ENCODE results near the gene CCDC28B.

Gene CCDC28B

GRCh38 chr1:32234792-32235191, 34.4 kb downstream of the CCDC28B start:
- no peaks in the 10 kb centered on the region for H3K27me3 ChIP-seq (ENCODE audit: insufficient read depth, poor library complexity, severe bottlenecking)
- DNase-seq (ENCODE audit: low read depth in 1 of 2, low spot score in 1 of 2) = no peak
- no peak overlapping the region for H3K4me3 ChIP-seq (replicated peaks; ENCODE audit: insufficient read depth, low read length)
- no peak overlapping the region for H3K27ac ChIP-seq (replicated peaks)
- TF ChIP-seq, protein P1, sequence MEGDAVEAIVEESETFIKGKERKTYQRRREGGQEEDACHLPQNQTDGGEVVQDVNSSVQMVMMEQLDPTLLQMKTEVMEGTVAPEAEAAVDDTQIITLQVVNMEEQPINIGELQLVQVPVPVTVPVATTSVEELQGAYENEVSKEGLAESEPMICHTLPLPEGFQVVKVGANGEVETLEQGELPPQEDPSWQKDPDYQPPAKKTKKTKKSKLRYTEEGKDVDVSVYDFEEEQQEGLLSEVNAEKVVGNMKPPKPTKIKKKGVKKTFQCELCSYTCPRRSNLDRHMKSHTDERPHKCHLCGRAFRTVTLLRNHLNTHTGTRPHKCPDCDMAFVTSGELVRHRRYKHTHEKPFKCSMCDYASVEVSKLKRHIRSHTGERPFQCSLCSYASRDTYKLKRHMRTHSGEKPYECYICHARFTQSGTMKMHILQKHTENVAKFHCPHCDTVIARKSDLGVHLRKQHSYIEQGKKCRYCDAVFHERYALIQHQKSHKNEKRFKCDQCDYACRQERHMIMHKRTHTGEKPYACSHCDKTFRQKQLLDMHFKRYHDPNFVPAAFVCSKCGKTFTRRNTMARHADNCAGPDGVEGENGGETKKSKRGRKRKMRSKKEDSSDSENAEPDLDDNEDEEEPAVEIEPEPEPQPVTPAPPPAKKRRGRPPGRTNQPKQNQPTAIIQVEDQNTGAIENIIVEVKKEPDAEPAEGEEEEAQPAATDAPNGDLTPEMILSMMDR (IDR thresholded peaks at IDR 0.05; ENCODE audit: insufficient read depth, low read length) = no peak

- no peak overlapping the region for H3K27ac ChIP-seq (replicated peaks)
- no peak overlapping the region for H3K4me3 ChIP-seq (replicated peaks; ENCODE audit: insufficient read depth, low read length)
- no peak for DNase-seq (ENCODE audit: low read depth in 1 of 2, low spot score in 1 of 2)
- TF ChIP-seq SPI1 (IDR thresholded peaks at IDR 0.05; ENCODE audit: borderline replicate concordance, low read depth) (no peak), GABPA (IDR thresholded peaks at IDR 0.05; ENCODE audit: low read depth) (no peak), POLR2AphosphoS5 (IDR thresholded peaks at IDR 0.05; ENCODE audit: low read depth) (no peak)
- TF ChIP-seq, protein P1 (IDR thresholded peaks at IDR 0.05; ENCODE audit: insufficient read depth, low read length) = no peak
- TF ChIP-seq, protein P2, sequence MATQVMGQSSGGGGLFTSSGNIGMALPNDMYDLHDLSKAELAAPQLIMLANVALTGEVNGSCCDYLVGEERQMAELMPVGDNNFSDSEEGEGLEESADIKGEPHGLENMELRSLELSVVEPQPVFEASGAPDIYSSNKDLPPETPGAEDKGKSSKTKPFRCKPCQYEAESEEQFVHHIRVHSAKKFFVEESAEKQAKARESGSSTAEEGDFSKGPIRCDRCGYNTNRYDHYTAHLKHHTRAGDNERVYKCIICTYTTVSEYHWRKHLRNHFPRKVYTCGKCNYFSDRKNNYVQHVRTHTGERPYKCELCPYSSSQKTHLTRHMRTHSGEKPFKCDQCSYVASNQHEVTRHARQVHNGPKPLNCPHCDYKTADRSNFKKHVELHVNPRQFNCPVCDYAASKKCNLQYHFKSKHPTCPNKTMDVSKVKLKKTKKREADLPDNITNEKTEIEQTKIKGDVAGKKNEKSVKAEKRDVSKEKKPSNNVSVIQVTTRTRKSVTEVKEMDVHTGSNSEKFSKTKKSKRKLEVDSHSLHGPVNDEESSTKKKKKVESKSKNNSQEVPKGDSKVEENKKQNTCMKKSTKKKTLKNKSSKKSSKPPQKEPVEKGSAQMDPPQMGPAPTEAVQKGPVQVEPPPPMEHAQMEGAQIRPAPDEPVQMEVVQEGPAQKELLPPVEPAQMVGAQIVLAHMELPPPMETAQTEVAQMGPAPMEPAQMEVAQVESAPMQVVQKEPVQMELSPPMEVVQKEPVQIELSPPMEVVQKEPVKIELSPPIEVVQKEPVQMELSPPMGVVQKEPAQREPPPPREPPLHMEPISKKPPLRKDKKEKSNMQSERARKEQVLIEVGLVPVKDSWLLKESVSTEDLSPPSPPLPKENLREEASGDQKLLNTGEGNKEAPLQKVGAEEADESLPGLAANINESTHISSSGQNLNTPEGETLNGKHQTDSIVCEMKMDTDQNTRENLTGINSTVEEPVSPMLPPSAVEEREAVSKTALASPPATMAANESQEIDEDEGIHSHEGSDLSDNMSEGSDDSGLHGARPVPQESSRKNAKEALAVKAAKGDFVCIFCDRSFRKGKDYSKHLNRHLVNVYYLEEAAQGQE (IDR thresholded peaks at IDR 0.05; ENCODE audit: insufficient replicate concordance, low read depth) = no peak
- no peaks in the 10 kb centered on the region for H3K27me3 ChIP-seq (ENCODE audit: insufficient read depth, poor library complexity, severe bottlenecking)
These were observed 38.9 kb downstream of the CCDC28B start for GRCh38 chr1:32239337-32239736.

GRCh38 chr1:32239790-32240139, 39.4 kb downstream of the CCDC28B start:
- Histone ChIP-seq H3K4me3 (replicated peaks; ENCODE audit: insufficient read depth, low read length) (no peak overlapping the region), H3K27me3 (ENCODE audit: insufficient read depth, poor library complexity, severe bottlenecking) (no peaks in the 10 kb centered on the region), H3K27ac (replicated peaks) (no peak overlapping the region)
- no peak for DNase-seq (ENCODE audit: low read depth in 1 of 2, low spot score in 1 of 2)
- TF ChIP-seq POLR2AphosphoS5 (IDR thresholded peaks at IDR 0.05; ENCODE audit: low read depth) (no peak), GABPA (IDR thresholded peaks at IDR 0.05; ENCODE audit: low read depth) (no peak), SPI1 (IDR thresholded peaks at IDR 0.05; ENCODE audit: borderline replicate concordance, low read depth) (no peak)
- TF ChIP-seq, protein P1 (IDR thresholded peaks at IDR 0.05; ENCODE audit: insufficient read depth, low read length) = no peak
- TF ChIP-seq, protein P2 (IDR thresholded peaks at IDR 0.05; ENCODE audit: insufficient replicate concordance, low read depth) = no peak

GRCh38 chr1:32240140-32240951, 40.0 kb downstream of the CCDC28B start:
- DNase-seq (ENCODE audit: low read depth in 1 of 2, low spot score in 1 of 2) = peak; percentile 56 to 60
- no peaks in the 10 kb centered on the region for H3K27me3 ChIP-seq (ENCODE audit: insufficient read depth, poor library complexity, severe bottlenecking)
- peak; percentile 82 for TF ChIP-seq SPI1 (IDR thresholded peaks at IDR 0.05; ENCODE audit: borderline replicate concordance, low read depth)
- TF ChIP-seq, protein P1 (IDR thresholded peaks at IDR 0.05; ENCODE audit: insufficient read depth, low read length) = no peak
- no peak overlapping the region for H3K27ac ChIP-seq (replicated peaks)
- H3K4me3 ChIP-seq (replicated peaks; ENCODE audit: insufficient read depth, low read length) = peak overlapping the region; percentile 54

All from HL-60 (cell line).